OCI-M2 (cell line): ENCODE data around the gene MAS1.
"Not testable (repeated sequence)": the region's sequence is repeated elsewhere in the genome, so short reads cannot be mapped to it uniquely, and the experiment has no call there.

ENCODE experiments used
- DNase-seq: peaks from one replicate; lab custom pipeline; 2025; ENCODE audit not compliant: unreplicated experiment; lab: John Stamatoyannopoulos, UW

MAS1 gene

GRCh38 chr6:159916237-159916636 is 25.4 kb downstream of the MAS1 start:
- no peak for DNase-seq

GRCh38 chr6:159916752-159917151 is 26.0 kb downstream of the MAS1 start:
- no peak for DNase-seq

GRCh38 chr6:159919011-159919511 is 28.3 kb downstream of the MAS1 start:
- DNase-seq, result no peak

- no peak for DNase-seq
These were observed 29.0 kb downstream of the MAS1 start for GRCh38 chr6:159919800-159920199.

GRCh38 chr6:159924150-159924549 is 33.4 kb downstream of the MAS1 start:
- not testable (repeated sequence) for DNase-seq

- no peak for DNase-seq
These were observed 35.9 kb downstream of the MAS1 start for GRCh38 chr6:159926542-159927203.

- no peak for DNase-seq
These were observed 39.0 kb downstream of the MAS1 start for GRCh38 chr6:159929819-159930218.

GRCh38 chr6:159931112-159931511 is 40.3 kb downstream of the MAS1 start:
- DNase-seq, result no peak

GRCh38 chr6:159931846-159932245 is 41.1 kb downstream of the MAS1 start:
- DNase-seq, result no peak

GRCh38 chr6:159933077-159933476 is 42.3 kb downstream of the MAS1 start:
- no peak for DNase-seq

GRCh38 chr6:159934181-159934580 is 43.4 kb downstream of the MAS1 start:
- DNase-seq, result no peak

- DNase-seq, result no peak
These were observed 44.3 kb downstream of the MAS1 start for GRCh38 chr6:159935065-159935464.

GRCh38 chr6:159935633-159936032 is 44.8 kb downstream of the MAS1 start:
- DNase-seq, result no peak

GRCh38 chr6:159939591-159940016 is 48.8 kb downstream of the MAS1 start:
- DNase-seq, result no peak
